K562 (cell line): ENCODE data around the gene CCT3. TPM values are rescaled to one million over a fixed set of nuclear protein-coding genes. Genes with fewer than 3 reads are reported as not detected.

Experiments
- CAMTA2 ChIP-seq: fragments of 250-450 bp; sonication (Bioruptor Pico); conservative IDR thresholded peaks from 2 replicates; pipeline ENCODE4 v1.5.1; 2022
- PHB2 ChIP-seq: fragments of 450-650 bp; IDR thresholded peaks from 2 replicates; pipeline ENCODE4 v1.6.1; 2017; ENCODE audit warnings: low read depth
- RBM22 ChIP-seq: fragments of 200-400 bp; formaldehyde crosslinking; IDR thresholded peaks from 2 replicates; pipeline ENCODE4 v1.6.1; 2018; ENCODE audit warnings: low read length, low read depth; ENCODE audit not compliant: poor library complexity, severe bottlenecking
- ZNF41 ChIP-seq: fragments of 250-450 bp; sonication (Bioruptor Pico); conservative IDR thresholded peaks from 2 replicates; pipeline ENCODE4 v1.4.0; 2020; ENCODE audit warnings: mild to moderate bottlenecking
- polyA plus RNA-seq, 8 experiments: library from polyadenylated mRNA; depleted of rRNA in 4 of 8; stranded (reverse) in 5 of 8; unstranded in 3 of 8; fragments of >200 nt; fragmentation: Nextera tagmentation in 2 of 8; fragmentation: Illumina TruSeq in 1 of 8; extraction: Ambion mirVana in 2 of 8; extraction: Trizol in 1 of 8; gene quantifications; 2 replicates each; pipeline versions ENCODE4 v1.2.1 to v1.2.3, GENCODE V29; 2011 to 2014; ENCODE audit warnings: inconsistent platforms in 1 of 8, missing spikeins in 1 of 8
- total RNA-seq, 7 experiments: library from RNA; depleted of rRNA in 6 of 7; stranded (reverse); fragments of >200 nt in 6 of 7; fragmentation: Illumina TruSeq in 2 of 7; extraction: Trizol in 2 of 7; gene quantifications; 2 replicates each; pipeline versions ENCODE4 v1.2.1 to v1.2.3, GENCODE V29; 2011 to 2021; ENCODE audit warnings: low replicate concordance in 1 of 7
- TF ChIP-seq, protein P1 (sequence below): fragments of 250-450 bp; sonication (Bioruptor Pico); IDR thresholded peaks from 2 replicates; pipeline ENCODE4 v1.4.0; 2020; ENCODE audit warnings: mild to moderate bottlenecking
- TF ChIP-seq, protein P2 (sequence below), 2 experiments: fragments of 450-650 bp in 1 of 2; sonication (generic) in 1 of 2; formaldehyde crosslinking in 1 of 2; IDR thresholded peaks in 1 of 2; conservative IDR thresholded peaks in 1 of 2; 2 replicates each; pipeline versions ENCODE4 v1.6.1 to v1.8.1; 2016 to 2023; ENCODE audit warnings: mild to moderate bottlenecking in 2 of 2, moderate library complexity in 2 of 2, inconsistent platforms in 1 of 2, missing genetic modification reagents in 1 of 2

CCT3 gene
- total and polyA plus RNA-seq, 9 of the 15 experiments (the other 6 are each of a cell fraction or from before 2014, with no cell fraction given) = 475 to 1,167 (median 610) TPM

GRCh38 chr1:156356875-156357534 is 18.9 kb upstream of the CCT3 start (continued):
- TF ChIP-seq, protein P1, sequence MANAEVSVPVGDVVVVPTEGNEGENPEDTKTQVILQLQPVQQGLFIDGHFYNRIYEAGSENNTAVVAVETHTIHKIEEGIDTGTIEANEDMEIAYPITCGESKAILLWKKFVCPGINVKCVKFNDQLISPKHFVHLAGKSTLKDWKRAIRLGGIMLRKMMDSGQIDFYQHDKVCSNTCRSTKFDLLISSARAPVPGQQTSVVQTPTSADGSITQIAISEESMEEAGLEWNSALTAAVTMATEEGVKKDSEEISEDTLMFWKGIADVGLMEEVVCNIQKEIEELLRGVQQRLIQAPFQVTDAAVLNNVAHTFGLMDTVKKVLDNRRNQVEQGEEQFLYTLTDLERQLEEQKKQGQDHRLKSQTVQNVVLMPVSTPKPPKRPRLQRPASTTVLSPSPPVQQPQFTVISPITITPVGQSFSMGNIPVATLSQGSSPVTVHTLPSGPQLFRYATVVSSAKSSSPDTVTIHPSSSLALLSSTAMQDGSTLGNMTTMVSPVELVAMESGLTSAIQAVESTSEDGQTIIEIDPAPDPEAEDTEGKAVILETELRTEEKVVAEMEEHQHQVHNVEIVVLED = no peak
- TF ChIP-seq ZNF41 (CRISPR knock-in tag) (no peak), CAMTA2 (CRISPR knock-in tag) (no peak), PHB2 (no peak), RBM22 (no peak)
- TF ChIP-seq, protein P2, sequence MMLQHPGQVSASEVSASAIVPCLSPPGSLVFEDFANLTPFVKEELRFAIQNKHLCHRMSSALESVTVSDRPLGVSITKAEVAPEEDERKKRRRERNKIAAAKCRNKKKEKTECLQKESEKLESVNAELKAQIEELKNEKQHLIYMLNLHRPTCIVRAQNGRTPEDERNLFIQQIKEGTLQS (IDR thresholded peaks at IDR 0.05) = no peak
- TF ChIP-seq, protein P2 (CRISPR knock-in tag; conservative IDR thresholded peaks at IDR 0.05) = no peak
